Measurements from ENCODE around the gene MAU2.
A peak's percentile ranks its signal among the peaks of the same experiment; 100 is the strongest.
"Not testable (repeated sequence)": the region's sequence is repeated elsewhere in the genome, so short reads cannot be mapped to it uniquely, and the experiment has no call there.

The MAU2 gene

GRCh38 chr19:19381007-19381926 is 60.6 kb downstream of the MAU2 start:
- no peak for DNase-seq (ENCODE audit: low read depth in 2 of 3, low spot score in 2 of 3)

- DNase-seq (ENCODE audit: low read depth in 2 of 3, low spot score in 2 of 3): no peak
These were observed 61.5 kb downstream of the MAU2 start for GRCh38 chr19:19382118-19382517.

- no peak for DNase-seq (ENCODE audit: low read depth in 2 of 3, low spot score in 2 of 3)
These were observed 63.9 kb downstream of the MAU2 start for GRCh38 chr19:19384486-19384885.

- DNase-seq (ENCODE audit: low read depth in 2 of 3, low spot score in 2 of 3): peak; percentile 98 to 100 (median 99)
These were observed 64.7 kb downstream of the MAU2 start for GRCh38 chr19:19385131-19385895.

- DNase-seq (ENCODE audit: low read depth in 2 of 3, low spot score in 2 of 3): no peak
These were observed 65.6 kb downstream of the MAU2 start for GRCh38 chr19:19385896-19386869.

- no peak for DNase-seq (ENCODE audit: low read depth in 2 of 3, low spot score in 2 of 3)
These were observed 66.5 kb downstream of the MAU2 start for GRCh38 chr19:19387108-19387507.

GRCh38 chr19:19388568-19389555 is 68.2 kb downstream of the MAU2 start:
- no peak for DNase-seq (ENCODE audit: low read depth in 2 of 3, low spot score in 2 of 3)

- DNase-seq (ENCODE audit: low read depth in 2 of 3, low spot score in 2 of 3): not testable (repeated sequence)
These were observed 69.1 kb downstream of the MAU2 start for GRCh38 chr19:19389683-19390082.

- DNase-seq (ENCODE audit: low read depth in 2 of 3, low spot score in 2 of 3): not testable (repeated sequence)
These were observed 73.7 kb downstream of the MAU2 start for GRCh38 chr19:19394333-19394732.

GRCh38 chr19:19399733-19400433 is 79.3 kb downstream of the MAU2 start:
- DNase-seq (ENCODE audit: low read depth in 2 of 3, low spot score in 2 of 3): no peak

- no peak for DNase-seq (ENCODE audit: low read depth in 2 of 3, low spot score in 2 of 3)
These were observed 82.2 kb downstream of the MAU2 start for GRCh38 chr19:19402656-19403372.

- DNase-seq (ENCODE audit: low read depth in 2 of 3, low spot score in 2 of 3): no peak
These were observed 82.8 kb downstream of the MAU2 start for GRCh38 chr19:19403373-19403901.

GRCh38 chr19:19404879-19405860 is 84.5 kb downstream of the MAU2 start, which contains the start of gene GATAD2A:
TSS of gene GATAD2A (plus strand) at chr19:19405675. CDS start at chr19:19465346, 59,671 bp downstream.
- DNase-seq (ENCODE audit: low read depth in 2 of 3, low spot score in 2 of 3): peak; percentile 90 to 94 (median 90)

- peak in 1 of 3 experiments; percentile 39 for DNase-seq (ENCODE audit: low read depth in 2 of 3, low spot score in 2 of 3)
These were observed 85.6 kb downstream of the MAU2 start for GRCh38 chr19:19405971-19406877.

GRCh38 chr19:19406878-19407632 is 86.4 kb downstream of the MAU2 start:
- no peak for DNase-seq (ENCODE audit: low read depth in 2 of 3, low spot score in 2 of 3)

All from activated CD8-positive, alpha-beta memory T cell treated with anti-CD3 and anti-CD28 coated beads for 48 hours (primary cell).